ENCODE data around the gene DOK5.

DNA sequence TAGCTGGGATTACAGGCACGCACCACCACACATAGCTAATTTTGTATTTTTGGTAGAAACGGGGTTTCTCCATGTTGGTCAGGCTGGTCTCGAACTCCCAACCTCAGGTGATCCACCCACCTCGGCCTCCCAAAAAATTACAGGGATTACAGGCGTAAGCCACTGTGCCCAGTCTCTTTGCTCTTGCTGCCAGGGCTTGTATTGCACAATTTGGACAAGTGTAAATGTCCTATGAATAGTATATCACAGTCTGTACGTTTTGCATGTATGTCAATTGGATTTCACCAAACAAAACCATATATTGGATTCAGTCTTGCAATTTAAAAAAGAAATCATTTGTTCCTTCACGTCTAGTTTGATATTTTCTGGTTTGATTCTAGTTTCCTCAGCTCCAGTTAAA is 2.1 kb upstream of the DOK5 start:
- no peak for TF ChIP-seq POLR2A (IDR thresholded peaks at IDR 0.05)
- TF ChIP-seq, protein P1, sequence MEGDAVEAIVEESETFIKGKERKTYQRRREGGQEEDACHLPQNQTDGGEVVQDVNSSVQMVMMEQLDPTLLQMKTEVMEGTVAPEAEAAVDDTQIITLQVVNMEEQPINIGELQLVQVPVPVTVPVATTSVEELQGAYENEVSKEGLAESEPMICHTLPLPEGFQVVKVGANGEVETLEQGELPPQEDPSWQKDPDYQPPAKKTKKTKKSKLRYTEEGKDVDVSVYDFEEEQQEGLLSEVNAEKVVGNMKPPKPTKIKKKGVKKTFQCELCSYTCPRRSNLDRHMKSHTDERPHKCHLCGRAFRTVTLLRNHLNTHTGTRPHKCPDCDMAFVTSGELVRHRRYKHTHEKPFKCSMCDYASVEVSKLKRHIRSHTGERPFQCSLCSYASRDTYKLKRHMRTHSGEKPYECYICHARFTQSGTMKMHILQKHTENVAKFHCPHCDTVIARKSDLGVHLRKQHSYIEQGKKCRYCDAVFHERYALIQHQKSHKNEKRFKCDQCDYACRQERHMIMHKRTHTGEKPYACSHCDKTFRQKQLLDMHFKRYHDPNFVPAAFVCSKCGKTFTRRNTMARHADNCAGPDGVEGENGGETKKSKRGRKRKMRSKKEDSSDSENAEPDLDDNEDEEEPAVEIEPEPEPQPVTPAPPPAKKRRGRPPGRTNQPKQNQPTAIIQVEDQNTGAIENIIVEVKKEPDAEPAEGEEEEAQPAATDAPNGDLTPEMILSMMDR (IDR thresholded peaks at IDR 0.05), result no peak

All from prostate gland (tissue), 2 donors.